HG03108 (cell line): Measurements from ENCODE around the gene KPTN.

ENCODE experiments used
- ATAC-seq: cut with Tn5 transposase; IDR thresholded peaks from one replicate; pipeline ENCODE4 v1.9.1; 2021; ENCODE audit warnings: moderate library complexity; ENCODE audit not compliant: unreplicated experiment

KPTN gene

DNA sequence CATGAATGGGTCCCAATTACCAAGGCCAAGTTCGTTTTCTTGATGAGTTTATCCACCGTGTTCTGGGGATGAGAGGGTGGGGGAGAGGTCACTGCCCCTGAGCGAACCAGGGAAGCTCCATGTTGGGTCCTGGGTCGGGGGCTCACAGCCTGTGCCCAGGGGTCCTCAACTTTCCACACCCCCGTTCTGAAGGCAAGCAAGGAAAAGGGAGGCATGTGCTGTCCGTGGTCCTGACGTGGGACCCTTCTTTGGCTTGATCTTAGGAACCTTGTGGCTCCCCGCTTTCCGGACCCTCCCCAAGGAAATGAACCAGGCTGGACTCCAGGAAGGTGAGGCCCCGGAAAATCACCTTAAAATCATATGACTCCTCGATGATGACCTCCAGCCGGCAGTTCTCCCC, 46.5 kb downstream of the KPTN start:
- ATAC-seq = no peak

DNA sequence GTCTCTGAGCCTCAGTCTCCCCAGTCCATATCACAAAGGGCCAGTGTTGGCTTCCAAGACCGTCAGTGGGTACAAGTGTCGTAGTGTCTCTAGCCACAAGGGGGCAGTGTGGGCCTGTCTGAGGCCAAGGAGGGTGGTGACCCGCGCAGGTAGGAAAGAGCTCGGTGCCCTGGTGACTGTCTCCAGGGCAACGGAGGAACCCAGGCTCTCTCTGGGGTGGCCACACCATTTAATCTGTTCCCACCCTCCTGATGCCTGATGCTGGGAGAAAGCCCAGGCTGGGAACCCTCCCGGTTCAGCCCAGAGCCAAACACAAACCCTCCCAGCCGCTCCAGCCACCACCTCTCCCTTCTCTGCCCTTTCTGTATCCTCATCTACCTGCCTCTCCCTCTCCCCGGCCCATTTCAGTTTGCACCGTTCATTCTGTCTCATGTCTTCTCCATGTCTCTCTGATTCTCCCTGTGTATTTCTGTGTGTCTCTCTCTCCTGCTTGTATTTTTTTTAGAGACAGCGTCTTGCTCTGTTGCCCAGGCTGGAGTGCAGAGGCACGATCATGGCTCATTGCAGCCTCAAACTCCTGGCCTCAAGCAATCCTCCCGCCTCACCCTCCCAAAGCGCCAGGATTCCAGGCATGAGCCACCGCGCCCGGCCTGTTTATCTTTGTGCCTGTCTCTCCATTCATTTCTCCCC, 47.2 kb downstream of the KPTN start:
- no peak for ATAC-seq

DNA sequence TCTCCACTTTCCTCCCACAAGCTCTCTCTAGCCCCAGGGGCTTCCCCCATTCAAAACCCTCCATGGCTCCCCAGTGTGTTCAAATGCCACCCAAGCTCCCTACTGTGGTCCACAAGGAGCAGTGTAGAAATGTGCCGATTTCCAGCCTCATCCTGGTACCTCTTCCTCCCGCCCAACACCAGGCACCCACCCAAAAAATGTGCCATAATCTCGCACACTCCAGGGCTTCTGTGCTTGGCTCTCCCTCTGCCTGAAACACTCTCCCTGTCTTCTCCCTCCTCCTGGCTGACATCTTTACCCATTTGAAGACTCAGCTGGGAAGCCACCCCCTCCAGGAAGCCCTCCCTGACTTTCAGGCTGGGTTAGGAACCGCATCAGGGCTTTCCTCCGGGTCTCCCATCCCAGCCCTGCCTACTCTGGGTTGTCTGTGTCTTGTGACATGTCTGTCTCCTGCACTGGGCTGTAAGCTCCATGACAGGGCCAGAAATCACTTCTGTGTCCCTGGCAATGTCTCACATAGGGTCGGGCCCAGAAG, 48.1 kb downstream of the KPTN start:
- ATAC-seq = no peak

DNA sequence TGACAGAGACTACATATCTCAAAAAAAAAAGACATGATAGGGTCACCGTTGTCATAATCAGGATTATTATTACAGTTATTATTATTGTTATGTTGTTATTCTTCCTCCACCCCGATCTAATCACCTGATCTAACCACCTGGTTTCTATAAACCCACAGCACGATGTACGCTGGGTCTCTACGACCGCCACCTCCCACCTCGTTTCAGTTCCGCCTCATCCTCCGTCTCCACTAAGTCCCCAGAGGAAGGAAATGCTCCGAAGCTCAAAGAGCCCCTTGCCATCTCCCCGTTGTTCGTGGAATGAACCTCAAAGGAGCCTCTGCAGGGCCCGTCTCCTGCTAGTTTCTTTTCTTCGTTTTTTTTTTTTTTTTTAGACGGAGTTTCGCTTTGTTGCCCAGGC, 48.8 kb downstream of the KPTN start:
- ATAC-seq = no peak

DNA sequence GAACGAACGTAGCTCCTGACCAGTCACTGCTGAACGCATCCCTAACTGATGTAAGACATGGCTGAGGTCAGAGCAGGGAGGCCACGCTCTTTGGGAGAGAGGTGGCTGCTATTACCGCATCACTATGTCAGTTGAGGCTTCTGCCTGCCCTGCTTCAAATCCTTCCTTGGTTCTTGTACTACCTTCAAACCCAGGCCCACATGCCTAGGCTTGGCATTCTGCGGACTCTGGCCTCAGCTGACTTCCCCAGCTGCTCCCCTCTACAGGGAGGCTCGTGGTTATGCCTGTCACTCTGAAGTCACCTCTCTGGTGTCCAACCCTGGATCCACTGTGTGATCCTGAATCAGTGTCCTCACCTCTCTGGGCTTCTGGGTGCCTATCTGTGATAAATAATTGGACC, 49.9 kb downstream of the KPTN start:
- no peak for ATAC-seq

DNA sequence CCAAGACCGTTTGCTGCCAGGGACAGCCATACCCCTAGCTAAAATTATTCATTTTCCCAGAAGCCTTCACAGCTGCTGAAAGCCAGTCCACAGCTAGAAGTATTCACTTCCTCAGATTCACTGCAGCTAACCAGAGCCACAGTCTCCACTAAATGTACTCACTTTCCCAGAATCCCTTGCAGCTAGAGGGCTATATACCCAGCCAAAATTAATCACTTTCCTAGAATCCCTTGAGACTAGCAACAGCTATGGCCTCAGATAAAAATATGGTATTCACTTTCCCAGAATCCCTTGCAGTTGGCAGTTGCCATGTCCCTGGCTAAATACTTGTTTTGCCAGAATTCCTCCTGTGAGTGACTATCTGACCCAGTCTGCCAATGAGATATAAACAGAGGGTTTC, 50.9 kb downstream of the KPTN start:
- no peak for ATAC-seq

DNA sequence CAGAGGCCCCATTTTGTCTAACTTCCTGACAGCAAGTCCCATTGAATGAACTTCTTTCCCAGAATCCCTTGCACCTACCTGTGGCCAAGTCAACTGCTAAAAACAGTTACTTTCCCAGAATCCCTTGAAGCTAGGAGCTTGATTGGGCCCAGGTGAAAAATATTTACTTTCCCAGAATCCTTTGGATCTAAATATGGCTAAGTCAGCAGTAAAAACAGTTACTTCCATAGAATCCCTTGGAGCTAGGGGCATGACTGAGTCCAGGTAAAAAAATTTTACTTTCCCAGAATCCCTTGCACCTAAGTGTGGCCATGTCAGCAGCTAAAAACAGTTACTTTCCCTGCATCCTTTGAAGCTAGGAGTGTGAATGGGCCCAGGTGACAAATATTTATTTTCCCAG, 51.5 kb downstream of the KPTN start:
- ATAC-seq = no peak

DNA sequence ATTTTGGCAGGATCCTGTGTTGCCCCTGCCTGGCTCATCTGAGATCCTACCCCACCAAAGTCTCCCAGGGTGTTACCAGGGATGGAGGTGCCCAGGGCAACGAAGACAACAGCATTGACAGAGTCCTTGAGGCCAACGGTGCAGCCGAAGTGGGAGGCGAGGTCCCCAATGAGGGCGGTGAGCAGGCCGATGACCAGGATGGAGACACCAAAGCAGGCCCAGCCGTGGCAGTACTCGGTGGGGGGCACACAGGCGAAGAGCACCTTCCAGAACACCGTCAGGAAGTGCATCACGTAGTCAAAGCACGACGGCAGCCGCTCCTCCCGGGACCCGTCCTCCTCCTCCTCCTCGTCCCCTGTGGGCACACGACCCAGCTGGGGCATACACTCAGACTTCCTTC, 51.9 kb downstream of the KPTN start:
- ATAC-seq = no peak

DNA sequence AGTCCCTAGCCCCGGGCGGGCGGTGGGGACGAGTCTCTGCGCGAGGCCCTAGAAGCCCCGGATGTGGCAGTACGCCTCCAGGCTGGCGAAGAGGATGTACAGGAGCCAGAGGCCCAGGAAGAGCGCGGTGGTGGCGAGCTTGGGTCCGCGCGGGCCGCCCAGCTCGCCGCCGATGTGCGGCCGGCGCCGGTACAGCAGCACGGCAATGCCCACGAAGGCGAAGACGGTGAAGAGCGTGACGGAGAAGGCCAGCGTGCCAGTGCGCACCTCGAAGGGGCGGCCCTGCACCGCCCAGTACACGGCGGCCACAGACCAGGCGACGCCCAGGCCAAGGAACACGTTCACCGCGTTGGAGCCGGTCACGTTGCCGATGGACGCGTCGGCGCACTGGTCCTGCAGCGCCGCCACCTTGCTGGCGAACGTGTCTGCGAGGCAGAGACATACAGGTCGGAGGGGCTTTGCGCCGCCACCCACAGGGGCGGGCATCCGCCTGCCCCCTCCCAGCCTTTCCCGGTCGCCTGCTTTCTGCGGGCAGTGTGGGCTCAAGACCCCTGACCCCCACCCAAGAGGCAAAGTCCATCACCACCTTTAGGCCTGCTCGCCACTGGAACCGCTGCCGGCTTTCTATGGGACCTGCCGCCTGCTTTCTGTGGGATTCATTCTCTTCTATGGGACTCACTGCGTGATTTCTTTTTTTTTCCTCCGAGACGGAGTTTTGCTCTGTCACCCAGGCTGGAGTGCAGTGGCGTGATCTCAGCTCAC, 53.8 kb downstream of the KPTN start:
- ATAC-seq = no peak

DNA sequence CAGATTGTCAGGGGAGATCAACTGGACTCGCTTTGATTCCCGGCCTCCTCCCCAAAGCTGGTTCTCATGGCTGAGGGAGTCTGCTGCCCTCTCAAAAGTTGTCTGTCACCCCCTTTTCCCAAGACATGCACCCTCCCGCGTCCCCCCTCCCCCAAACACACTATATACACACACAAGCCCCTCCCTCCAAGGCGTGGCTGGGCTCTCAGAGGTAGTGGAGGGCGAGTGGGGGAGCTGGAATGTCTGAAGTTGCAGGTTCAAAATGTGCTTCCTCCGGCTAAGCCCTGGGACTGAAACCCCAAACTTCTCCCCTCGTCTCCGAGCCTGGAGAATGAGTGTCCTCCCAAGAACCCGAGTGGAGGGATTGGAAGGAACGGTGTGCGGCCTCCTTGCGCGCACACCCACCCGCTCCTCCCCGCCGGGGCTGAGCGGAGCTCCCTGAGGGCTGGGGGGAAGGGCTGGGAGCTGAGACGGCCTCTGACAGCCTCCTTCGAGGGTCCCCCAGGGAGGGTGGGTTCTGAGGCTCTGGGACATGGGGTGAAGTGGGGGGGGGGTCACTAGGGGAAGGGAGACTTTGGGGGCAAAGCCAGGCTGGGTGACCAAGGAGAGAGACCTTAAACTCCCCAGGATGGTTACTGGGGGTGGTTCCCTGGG, 54.8 kb downstream of the KPTN start:
- no peak for ATAC-seq

DNA sequence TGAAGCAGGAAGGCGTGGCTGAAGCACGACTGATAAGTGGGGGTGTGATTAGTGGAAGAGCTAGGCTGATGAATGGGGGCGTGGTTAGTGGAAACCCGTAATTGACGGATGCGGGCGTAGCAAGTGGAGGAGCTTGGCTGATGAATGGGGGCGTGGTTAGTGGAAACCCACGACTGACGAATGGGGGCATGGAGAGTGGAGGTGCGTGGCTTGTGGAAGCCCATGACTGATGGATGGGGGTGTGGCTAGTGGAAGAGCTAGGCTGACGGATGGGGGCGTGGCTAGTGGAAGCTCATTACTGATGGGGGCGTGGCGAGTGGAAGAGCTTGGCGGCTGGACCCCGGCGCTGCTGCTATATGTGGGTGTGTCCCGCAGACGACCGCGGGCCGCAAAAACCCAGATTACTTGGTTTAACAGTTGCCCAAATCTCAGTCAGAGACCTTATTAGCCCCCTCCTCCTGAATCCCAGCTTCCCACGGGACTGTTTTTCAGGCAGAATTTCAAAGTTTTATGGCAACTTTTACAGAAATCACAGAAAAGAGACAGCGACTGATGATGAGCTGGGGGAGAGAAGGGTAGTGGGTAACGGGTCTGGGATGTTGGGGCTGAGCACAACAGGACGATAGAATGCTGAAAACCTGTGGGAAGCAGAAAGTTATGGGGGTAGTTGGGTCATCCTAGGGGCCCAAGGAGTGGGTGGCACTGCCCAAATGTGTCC, 55.7 kb downstream of the KPTN start:
- no peak for ATAC-seq

DNA sequence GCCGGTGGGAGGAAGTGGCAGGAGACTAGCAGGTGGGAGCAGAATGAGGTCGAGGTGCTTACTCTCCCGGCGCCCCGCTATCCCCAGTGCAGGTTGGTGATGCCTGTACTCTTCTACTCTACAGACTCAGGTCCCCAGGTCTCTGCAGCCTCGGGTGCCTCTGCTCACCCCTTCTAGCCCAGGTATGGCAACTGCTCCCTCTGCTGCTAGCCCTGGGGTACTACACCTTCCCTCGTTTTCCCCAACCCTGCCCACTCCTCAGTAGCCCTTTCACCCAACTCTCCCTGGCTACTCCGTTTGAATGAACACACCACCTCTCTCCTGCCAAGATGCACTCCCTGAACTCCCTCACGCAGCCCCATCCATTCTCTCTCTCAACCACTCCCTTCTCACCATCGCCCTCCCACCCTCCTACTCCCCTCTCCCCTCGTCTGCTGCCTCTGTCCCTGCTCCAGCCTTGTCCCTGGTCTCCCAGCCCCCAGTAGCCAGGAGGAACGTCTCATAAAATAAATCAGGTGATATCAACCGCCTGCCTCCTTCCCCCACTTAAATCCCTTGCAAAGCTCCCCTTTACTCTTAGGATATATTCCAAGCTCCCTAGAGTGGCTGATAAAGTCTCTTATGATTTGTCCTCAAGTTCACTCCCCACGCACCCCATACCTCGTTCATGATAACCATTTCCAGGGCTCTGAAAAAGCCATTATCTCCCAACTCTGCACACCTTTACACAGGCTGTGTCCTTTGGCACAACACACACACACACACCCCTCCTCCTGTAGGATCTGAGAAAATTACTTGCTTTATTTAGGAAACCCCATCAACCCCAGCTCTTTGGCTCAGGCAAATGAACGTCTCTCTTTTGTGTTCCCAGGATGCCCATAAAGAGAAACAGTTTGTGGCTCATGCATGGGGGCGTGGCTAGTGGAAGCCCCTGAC, 56.5 kb downstream of the KPTN start:
- no peak for ATAC-seq
